HG03103 (cell line): ENCODE results near the gene CXCL1.

Experiments used
- ATAC-seq: cut with Tn5 transposase; IDR thresholded peaks from one replicate; pipeline ENCODE4 v1.9.1; 2021; ENCODE audit warnings: low read depth; ENCODE audit not compliant: unreplicated experiment

The CXCL1 gene

DNA sequence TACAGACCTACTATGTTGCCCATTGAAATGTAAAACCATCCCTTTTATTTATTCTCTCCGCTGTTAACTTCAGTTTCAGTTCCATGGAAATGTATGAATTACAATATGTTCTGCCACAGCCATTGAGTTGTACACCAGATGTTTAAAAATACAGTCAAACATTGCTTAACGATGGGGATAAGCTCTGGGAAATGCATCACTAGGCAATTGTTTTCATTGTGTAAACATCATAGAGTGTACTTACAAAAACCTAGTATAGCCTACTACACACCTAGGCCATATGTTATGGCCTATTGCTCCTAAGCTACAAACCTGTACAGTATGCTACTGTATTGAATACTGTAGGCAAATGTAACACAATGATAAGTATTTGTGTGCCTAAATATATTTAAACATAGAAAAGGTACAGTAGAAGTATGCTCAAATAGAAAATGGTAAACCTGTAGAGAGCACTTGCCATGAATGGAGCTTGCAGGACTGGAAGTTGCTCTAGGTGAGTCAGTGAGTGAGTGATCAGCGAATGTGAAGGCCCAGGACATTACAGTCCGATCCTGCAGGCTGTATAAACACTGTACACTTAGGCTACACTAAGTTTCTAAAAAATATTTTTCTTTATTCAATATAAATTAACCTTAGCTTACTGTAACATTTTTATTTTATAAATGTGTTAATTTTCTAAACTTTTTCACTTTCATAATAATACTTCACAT is 18.8 kb upstream of the CXCL1 start:
- no peak for ATAC-seq

DNA sequence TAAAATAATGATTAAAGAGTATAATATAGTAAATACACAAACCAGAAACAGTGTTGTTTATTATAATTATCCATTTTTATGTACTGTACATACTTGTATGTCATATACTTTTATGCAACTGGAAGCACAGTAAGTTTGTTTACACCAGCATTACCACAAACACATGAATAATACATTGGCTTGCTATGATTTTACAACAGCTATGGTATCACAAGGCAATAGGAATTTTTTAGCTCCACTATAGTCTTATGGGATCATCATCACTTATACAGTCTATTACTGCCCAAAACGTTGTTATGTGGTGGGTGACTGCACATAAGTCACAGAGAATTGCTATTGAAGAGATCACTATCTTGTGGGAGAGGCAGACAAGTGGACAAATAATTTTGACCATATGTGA is 17.9 kb upstream of the CXCL1 start:
- ATAC-seq, result no peak

DNA sequence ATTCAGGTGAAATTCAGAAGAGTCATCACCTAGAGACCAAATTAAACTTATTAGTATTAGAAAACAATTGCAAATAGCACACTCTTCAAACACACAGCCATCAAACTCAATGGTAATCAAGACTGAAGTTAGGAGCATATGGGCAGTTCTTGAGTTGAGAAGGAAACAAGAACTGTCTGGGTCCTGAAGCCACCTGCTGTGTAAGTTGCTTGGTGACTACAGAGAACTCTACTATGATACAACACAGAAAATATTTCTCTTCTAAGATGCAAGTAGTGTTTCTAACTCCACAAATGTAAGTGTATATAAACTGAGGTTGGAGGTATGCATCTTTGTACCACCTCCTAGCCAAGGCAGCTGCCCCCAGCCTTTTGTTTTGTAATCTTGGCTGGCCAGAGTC is 16.4 kb upstream of the CXCL1 start:
- no peak for ATAC-seq

DNA sequence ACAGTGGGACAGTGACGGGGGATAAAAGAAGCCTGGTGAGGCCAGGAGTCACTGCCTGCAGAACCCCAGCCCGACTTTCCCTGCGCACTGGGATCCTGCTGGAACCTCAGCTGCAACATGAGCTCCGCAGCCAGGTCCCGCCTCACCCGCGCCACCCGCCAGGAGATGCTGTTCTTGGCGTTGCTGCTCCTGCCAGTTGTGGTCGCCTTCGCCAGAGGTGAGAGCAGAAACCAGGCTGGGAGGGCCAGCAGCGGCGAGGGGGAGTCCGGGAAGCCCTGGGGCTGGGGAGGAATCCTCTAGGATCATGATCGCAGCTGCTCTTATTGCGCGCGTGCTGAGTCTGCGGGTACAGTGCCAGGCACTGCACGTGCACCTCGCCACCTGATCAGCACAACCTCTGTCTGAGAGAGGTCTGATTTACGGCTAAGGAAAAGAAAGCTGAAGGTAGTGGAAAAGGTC is 15.9 kb upstream of the CXCL1 start, which contains the start of gene PF4V1:
PF4V1 (plus strand) TSS at position 51 of the 459 bp plus-strand sequence; CDS start at position 118, 67 bp downstream.
- ATAC-seq, result no peak

DNA sequence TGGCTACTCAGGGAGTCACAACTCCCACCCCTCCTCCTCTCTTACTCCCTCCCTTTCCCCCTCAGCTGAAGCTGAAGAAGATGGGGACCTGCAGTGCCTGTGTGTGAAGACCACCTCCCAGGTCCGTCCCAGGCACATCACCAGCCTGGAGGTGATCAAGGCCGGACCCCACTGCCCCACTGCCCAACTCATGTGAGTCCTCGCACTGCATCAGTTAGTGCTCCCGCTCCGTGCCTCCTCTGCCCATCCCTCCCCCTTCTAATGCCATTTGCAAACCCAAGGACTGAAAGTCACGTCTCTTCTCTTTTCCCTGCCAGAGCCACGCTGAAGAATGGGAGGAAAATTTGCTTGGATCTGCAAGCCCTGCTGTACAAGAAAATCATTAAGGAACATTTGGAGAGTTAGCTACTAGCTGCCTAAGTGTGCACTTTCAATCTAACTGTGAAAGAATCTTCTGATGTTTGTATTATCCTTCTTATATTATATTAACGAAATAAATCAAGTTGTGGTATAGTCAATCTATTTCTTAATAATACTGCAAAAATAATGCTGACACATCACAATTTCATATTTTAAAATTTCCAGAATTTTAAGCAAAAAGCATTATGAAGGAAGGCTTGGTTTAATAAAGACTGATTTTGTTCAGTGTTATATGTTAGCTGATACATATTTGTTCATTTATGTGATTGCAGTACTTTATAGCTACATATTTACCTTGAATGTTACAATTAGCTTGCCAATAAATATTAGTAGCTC is 15.3 kb upstream of the CXCL1 start:
- no peak for ATAC-seq

DNA sequence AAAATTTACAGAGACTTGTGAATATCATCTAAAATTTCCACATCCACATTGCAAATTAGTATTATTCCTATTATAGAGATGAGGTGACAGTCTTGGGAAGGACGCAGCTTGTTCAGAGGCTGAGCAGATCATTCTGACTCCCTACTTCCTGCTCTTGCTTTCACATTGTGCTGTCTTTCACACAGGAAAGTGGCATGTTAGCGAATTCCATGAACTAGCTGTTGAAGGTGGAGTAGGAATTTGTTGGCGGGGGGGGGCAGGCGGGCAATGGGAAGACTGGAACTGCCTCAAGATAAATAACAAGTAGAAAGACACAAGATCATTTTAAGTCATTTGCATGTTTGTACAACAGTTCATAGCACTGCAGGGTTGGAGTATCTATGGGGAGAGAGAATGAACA is 13.8 kb upstream of the CXCL1 start:
- ATAC-seq, result no peak

DNA sequence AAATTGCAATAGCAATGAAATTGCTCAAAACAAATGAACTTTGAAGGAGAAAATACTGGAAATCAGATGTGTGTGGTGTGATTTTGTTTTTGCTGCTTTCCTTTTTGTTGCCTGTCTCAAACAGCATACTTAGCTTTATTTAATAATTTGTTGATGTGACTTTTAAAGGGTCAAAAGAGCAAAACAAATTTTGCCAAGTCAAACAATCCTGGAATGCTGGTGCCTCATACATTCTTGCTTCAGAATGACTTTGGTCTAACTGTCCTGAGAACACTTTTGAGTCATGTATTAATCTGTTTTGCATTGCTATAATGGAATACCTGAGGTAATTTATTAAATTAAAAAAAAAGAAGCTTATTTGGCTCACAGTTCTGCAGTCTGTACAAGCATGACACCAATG is 12.7 kb upstream of the CXCL1 start:
- ATAC-seq, result no peak

DNA sequence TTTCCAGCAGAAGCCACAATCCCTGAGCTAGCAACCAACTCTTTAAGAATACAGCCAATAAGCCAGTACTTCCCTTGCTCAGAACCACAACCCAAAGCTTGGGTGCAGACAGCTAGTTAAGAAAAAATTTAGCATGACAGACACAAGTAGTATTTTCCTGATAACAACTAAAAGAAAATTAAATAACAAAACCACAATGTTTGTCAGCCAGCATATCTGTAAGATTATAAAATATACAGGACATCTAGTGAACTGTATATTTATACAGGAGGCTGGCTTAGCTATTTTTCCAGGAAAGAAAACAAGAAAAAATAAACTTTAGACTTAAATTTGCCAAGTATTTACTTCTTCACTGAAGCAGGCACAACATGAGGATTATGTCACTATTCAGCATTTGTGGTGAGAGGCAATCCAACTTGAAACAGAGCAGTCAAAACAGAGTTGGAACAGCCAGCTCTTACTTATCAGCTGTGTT is 9.5 kb upstream of the CXCL1 start:
- no peak for ATAC-seq

DNA sequence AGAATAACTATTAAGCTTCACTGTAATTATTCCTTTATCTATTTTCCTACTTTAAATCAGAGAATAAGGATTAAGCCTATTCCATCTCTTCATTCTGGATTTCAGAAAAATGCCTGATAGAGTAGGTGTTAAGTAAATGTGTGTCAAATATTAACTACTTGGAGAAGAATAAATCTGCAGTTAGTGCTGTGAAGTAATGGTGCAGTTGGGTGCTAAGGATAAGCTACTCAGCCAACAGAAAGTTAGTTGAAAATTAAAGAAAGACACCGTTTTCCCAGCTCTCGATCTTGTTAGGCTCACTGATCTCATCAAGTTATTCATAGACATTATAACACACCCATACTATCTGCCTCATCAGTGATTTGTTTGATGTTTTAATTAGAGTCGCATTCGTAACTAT is 9.0 kb upstream of the CXCL1 start:
- no peak for ATAC-seq

DNA sequence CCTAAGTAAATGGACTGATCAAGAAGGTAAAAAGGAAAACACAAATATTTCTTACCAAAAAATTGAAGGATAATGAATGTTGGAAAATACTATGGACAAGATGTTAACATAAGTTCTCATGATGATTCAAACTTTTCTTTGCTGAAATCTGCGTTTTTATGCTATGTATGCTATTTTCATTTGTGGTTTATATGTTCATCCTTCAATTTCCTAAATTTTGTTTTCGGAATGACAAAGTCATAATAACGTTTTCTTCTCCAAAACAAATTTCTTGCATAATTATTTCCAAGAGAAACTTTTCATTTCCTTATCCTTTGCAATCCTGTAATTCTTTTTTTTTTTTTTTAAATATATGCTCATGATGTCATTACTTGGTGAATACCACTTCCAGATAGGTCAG is 8.3 kb upstream of the CXCL1 start:
- no peak for ATAC-seq

DNA sequence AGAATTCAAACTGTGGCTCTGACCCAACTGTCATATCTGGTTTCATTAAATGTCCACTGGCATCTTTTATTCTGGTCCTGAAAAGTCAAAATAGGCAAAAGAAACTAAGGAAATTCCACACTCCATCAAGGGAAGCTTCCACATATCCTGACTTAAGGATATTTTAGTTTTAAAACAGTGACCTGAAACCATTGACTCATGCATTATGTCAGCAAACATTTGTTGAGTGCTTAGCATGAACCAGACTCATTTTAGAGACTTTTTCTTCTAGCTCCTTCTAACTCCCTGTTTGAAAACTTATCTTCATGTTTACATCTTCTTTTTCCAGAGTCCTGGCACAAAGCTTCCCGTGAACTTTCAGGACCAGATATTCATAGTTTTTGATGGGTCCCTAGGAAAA is 6.9 kb upstream of the CXCL1 start:
- no peak for ATAC-seq

DNA sequence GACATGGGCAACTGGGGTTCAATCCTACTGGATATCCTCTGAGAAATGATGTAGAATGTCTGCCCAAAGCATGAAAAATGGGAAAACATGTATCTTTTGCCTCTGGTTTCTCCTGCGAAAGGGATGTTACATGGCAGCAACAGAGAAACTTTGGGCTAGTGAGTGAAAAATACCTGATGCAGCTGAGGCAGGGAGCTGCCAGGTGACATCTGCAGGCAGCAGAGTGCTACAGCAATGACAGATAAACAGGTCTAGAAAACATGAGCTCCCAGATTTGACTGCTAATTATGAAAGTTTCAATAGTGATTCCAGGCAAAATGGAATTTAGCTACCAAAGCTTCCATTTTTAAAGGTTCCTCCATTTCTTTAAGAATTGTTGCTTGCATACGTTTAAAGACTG is 4.8 kb upstream of the CXCL1 start:
- no peak for ATAC-seq

DNA sequence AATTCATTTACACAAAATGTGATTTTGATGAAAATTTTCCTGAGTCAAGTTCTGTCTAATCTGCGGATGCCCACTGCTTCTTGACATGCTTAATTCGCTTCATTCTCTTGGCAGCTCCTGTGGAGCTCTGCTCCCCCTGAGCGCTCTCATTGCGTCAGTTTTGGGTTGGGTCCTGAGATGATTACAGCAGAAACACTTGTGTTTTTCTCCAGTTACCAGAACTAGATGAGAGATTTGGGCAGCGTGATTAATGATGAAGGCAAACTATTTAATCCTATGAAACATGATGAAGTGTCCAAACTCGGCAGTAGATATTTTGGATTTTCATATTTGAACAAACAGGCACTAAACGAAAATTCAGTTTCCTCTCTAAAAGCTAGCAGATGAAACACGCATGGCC is 4.2 kb upstream of the CXCL1 start:
- ATAC-seq, result no peak

DNA sequence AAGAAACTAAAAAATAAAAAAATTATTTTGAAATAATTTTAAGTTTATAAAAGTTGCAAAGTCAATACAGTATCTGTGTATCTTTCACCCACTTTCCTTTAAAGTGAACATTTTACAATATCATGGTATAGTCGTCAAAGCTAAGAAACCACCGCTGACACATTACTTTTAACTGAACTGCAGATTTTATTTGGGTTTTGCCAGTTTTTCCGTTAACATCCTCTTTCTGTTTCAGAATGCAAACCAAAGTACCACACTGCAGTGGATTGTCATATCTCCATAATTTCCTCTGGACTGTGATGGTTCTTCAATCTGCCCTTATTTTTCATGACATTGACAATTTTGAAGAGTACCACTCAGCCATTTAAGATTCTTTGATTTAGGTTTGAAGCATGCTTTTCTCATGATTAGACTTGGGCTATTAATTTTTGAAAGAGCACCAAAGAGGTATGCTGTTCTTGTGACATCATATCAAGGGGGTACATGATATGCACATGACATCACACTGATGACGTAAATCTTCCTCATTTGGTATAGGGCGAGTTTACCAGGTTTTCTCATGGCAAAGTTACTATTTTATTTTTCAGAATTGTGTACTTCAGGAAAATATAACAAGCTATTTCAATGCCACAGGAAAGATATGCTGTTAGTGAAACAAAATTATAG is 3.6 kb upstream of the CXCL1 start:
- ATAC-seq, result no peak

DNA sequence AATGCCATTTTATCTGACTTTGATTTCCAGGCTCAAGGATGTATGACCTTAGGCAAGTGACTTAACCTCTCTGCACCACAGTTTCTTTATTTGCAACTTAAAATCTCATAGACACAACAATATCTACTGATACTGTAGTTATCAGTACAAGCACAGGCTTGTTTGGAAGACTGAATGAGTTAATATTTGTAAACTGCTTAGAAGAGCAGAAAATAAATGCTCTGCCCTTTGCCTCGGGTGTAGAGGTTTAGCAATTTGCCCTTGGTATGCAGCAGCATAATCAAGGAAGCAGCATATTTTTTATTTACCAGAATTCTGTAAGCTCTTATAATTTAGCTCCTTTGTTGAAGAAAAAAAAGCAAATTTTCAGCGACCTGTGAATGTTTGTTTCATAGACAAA is 2.9 kb upstream of the CXCL1 start:
- no peak for ATAC-seq

DNA sequence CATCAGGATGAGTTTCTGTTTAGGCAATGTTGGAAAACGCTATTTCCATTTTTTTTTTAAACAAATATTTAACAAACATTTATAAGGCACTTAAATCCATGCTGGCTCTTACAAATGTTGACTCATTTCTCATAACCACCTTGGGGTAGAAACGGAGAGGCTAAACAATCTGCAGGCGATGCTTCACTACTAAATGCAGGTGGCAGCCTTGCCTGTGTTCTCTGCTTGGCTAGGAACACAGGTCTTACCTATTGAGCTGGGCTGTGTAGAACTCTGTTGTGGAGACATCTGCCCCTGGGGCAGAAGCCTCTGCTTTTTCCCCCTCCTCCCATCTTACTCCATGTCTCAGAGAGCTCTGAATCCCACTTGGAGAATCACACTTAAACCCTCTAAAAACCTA is 1.4 kb upstream of the CXCL1 start:
- ATAC-seq, result no peak

DNA sequence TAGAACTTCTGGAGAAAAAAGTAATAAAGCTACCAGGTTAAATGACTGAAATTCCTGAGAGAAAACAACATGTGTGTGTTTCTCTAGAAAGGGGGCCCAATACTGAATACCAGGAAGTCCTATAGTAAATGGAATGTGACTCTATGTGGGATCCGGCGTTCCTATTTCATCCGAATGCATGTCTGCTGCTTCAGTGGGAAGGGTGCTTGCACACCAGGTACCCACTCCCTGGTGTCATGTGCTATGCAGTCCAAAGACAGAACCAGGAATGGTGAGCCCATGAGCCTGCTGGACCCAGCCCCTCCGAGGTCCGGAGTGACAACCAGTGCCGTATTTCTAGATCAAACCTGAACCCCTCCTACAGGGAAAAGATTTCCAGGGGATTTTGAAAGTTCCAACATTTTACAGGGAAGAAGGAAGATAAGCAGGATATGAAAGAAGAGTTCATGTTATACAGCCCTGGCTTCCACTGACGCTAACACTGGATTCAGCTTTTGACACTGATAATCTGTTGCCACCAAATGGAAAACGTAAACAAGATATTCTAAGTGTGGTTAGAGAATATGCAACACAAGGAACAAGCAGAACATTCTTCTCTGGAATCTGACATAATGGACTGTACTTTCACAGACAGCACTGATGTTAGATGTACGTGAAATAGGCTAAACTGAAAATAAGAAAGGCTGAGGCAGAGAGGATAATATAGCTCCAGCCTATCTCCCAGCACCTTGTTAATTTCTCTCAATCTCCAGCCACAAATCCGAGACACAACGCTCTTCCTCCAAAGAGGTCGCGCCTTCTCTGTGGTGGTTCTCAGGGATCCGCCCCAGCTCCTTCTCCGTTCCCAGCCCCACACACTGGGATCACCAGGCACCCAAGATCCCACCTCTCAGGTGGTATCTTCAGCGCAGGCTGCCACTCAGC is 725 bp upstream of the CXCL1 start:
- no peak for ATAC-seq

DNA sequence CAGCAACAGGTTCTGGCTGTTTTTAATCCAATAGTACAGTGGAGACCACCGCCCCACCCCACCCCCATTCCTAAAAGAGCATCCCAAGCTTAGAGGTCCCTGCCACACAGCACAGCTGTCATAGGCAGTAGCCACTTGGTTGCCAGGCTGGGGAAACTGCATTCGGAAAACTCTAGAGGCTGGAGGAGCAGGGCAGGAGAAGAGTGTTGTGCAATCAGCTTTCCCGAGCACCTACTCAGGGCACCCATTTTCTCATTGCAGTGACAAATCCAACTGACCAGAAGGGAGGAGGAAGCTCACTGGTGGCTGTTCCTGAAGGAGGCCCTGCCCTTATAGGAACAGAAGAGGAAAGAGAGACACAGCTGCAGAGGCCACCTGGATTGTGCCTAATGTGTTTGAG is 1.1 kb downstream of the CXCL1 start:
- no peak for ATAC-seq

DNA sequence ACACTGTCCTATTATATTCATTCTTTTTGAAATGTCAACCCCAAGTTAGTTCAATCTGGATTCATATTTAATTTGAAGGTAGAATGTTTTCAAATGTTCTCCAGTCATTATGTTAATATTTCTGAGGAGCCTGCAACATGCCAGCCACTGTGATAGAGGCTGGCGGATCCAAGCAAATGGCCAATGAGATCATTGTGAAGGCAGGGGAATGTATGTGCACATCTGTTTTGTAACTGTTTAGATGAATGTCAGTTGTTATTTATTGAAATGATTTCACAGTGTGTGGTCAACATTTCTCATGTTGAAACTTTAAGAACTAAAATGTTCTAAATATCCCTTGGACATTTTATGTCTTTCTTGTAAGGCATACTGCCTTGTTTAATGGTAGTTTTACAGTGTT is 1.6 kb downstream of the CXCL1 start:
- no peak for ATAC-seq

DNA sequence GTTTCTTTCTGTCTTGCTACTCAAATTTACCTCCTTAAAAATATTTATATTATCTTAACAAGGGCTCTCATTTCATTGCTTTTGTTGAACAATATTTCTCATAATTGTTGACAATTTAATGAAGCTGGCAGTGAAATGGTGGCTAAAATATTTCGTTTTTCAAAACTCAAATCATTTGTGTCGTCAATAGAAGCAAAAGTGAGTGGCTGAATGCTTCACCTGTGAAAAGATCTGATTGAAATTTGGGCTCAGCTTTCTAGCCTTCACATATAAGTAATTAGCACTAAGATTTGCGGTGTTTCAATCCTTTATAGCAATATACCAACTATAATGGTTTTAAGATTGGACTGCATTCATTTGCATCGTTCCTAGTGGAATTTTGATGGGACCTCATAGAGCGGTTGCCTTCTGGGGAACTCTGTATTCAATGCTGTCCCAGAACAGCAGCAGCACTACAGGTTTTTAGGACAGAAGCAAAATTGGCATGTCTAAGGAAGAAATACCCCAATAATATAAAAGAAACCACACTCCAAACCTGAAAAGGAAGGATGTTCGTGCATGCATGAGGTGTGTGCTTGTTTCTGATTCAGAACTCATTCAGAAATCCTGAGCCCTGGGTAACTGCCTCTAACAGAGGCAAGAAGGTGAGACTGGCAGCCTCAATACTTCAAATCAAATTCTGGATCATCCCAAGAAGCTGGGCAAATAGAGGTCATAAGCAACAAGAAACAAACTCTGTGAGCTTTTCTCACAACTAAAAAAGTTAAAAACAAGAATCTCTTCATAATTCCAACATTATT is 2.5 kb downstream of the CXCL1 start:
- ATAC-seq, result no peak
